ENCODE results near the gene NAA25.

NAA25 gene

DNA sequence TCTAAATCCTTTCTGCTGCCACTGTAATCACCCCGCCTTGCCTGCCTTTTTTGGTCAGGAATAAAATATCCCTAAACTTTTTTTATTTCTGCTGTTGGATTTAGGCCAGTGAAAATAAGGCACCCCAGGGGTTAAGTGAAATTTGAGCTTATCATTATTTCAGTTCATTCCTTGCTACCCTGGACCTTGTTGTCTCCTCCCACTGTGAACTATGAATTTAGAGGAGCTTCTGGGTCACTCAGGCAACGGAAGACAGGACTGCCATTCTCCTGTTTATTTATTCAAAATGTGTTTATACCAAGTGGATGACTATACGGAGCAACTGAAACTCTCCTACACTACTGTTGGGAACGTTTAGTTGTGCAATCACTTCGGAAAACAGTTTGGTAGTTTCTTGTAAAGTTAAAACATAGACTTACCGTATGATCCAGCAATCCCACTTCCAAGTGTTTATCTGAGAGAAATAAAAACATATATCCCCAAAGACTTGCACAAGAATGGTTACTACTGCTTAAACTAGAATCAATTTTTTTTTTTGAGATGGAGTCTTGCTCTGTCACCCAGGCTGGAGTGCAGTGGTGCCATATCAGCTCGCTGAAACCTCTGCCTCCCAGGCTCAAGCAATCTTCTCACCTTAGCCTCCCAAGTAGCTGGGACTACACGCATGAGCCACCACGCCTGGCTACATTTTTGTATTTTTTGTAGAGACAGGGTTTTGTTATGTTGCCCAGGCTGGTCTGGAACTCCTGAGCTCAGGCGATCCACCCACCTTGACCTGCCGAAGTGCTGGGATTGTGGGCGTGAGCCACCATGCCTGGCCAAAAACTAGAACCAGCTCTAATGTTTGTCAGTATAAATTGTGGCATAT lies 14.5 kb upstream of the NAA25 start:
- no peak for DNase-seq
- H2BK5ac ChIP-seq (ENCODE audit: low read depth, low read length, poor library complexity), result no peak overlapping the region
- no peak overlapping the region for H4K91ac ChIP-seq (ENCODE audit: low read depth, low read length)
- no peak overlapping the region for H2AFZ ChIP-seq (ENCODE audit: insufficient read depth, low read length, poor library complexity)
- H3K9me3 ChIP-seq (ENCODE audit: insufficient read depth, low read depth, low read length), result no peaks in the 10 kb centered on the region
- H3K36me3 ChIP-seq (ENCODE audit: control insufficient read depth in 1 of 2, insufficient read depth in 2 of 2, low read length in 2 of 2), result no peaks in the 10 kb centered on the region
- peaks cover 2% of the 10 kb centered on the region for H3K79me2 ChIP-seq (ENCODE audit: control insufficient read depth, insufficient read depth, low read length, poor library complexity)
- no peak overlapping the region for H4K12ac ChIP-seq (ENCODE audit: low read depth, low read length)
- H3K4me3 ChIP-seq (ENCODE audit: low read depth, low read length), result no peak overlapping the region
- peaks cover 2% of the 10 kb centered on the region for H3K79me1 ChIP-seq (ENCODE audit: low read length)
- H3K27me3 ChIP-seq (ENCODE audit: insufficient read depth, low read length), result no peaks in the 10 kb centered on the region
- no peak overlapping the region for H3K9ac ChIP-seq (ENCODE audit: low read length)
- no peak overlapping the region for H2BK120ac ChIP-seq (ENCODE audit: insufficient read depth, low read length, poor library complexity)
- no peak overlapping the region for H4K8ac ChIP-seq (ENCODE audit: low read depth, low read length)
- no peak overlapping the region for H3K4me2 ChIP-seq (ENCODE audit: low read length)
- H3K4ac ChIP-seq (ENCODE audit: low read depth, low read length), result no peak overlapping the region
- no peak overlapping the region for H3K14ac ChIP-seq (ENCODE audit: low read length)
- H3K23ac ChIP-seq (ENCODE audit: low read length), result no peak overlapping the region
- H3K18ac ChIP-seq (ENCODE audit: low read length), result no peak overlapping the region
- peaks cover 0 to 4% of the 10 kb centered on the region in 2 experiments for H3K4me1 ChIP-seq (ENCODE audit: control insufficient read depth in 1 of 2, insufficient read depth in 2 of 2, low read length in 2 of 2)
- WGBS (ENCODE audit: extremely low coverage, insufficient coverage, insufficient read length), result no CpG with 5 or more reads among the region's 12 CpGs
- no peak overlapping the region for H2BK12ac ChIP-seq (ENCODE audit: low read length)
- no peak overlapping the region for H3K27ac ChIP-seq (ENCODE audit: low read depth, low read length)
- no peak overlapping the region for H2AK5ac ChIP-seq (ENCODE audit: low read length)

DNA sequence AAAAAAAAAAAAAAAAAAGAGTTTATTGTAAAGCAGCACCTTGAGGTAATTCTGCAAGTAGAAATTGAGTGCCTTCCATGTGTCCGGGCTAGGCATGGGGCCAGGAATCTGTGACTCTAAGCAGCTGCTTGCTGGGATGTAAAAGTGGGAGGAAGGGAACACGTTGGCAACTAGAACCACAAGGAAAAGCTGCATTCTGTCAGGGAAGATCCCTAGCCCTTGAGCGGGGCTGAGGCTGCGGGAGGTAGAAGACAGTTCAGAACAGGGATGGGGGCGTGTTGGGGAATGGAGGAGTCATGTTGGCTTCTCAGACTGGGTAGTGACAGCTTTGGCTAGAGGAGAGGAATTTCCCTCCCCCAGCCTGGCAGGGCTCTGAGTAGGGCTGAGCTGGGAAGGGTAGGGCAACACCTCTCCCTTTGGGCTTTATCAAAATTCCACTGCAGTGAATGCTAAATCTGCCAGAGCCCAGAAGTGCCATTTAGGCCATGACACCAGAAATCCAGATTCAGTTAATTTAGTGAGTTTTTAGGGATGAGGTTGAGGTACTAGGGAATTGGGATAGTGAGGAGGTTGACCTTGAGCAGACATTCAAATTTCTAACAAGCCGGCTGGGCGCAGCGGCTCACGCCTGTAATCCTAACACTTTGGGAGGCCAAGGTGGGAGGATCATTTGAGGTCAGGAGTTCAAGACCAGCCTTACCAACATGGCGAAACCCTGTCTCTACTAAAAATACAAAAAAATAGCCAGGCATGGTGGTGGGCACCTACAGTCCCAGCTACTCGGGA lies 13.4 kb upstream of the NAA25 start:
- Histone ChIP-seq H3K23ac (ENCODE audit: low read length) (no peak overlapping the region), H3K4me1 (ENCODE audit: control insufficient read depth in 1 of 2, insufficient read depth in 2 of 2, low read length in 2 of 2) (peaks cover 0 to 4% of the 10 kb centered on the region in 2 experiments), H2BK120ac (ENCODE audit: insufficient read depth, low read length, poor library complexity) (no peak overlapping the region), H3K36me3 (ENCODE audit: control insufficient read depth in 1 of 2, insufficient read depth in 2 of 2, low read length in 2 of 2) (no peaks in the 10 kb centered on the region), H3K4ac (ENCODE audit: low read depth, low read length) (no peak overlapping the region), H3K18ac (ENCODE audit: low read length) (no peak overlapping the region), H2BK5ac (ENCODE audit: low read depth, low read length, poor library complexity) (no peak overlapping the region), H3K27me3 (ENCODE audit: insufficient read depth, low read length) (no peaks in the 10 kb centered on the region), H4K8ac (ENCODE audit: low read depth, low read length) (no peak overlapping the region), H4K12ac (ENCODE audit: low read depth, low read length) (no peak overlapping the region), H3K79me2 (ENCODE audit: control insufficient read depth, insufficient read depth, low read length, poor library complexity) (peaks cover 2% of the 10 kb centered on the region), H3K4me3 (ENCODE audit: low read depth, low read length) (no peak overlapping the region), H3K27ac (ENCODE audit: low read depth, low read length) (no peak overlapping the region), H3K79me1 (ENCODE audit: low read length) (peaks cover 2% of the 10 kb centered on the region), H4K91ac (ENCODE audit: low read depth, low read length) (no peak overlapping the region), H2AFZ (ENCODE audit: insufficient read depth, low read length, poor library complexity) (no peak overlapping the region), H2AK5ac (ENCODE audit: low read length) (no peak overlapping the region), H3K9ac (ENCODE audit: low read length) (no peak overlapping the region), H2BK12ac (ENCODE audit: low read length) (no peak overlapping the region), H3K4me2 (ENCODE audit: low read length) (no peak overlapping the region), H3K9me3 (ENCODE audit: insufficient read depth, low read depth, low read length) (no peaks in the 10 kb centered on the region), H3K14ac (ENCODE audit: low read length) (no peak overlapping the region)
- no CpG with 5 or more reads among the region's 11 CpGs for WGBS (ENCODE audit: extremely low coverage, insufficient coverage, insufficient read length)
- no peak for DNase-seq

DNA sequence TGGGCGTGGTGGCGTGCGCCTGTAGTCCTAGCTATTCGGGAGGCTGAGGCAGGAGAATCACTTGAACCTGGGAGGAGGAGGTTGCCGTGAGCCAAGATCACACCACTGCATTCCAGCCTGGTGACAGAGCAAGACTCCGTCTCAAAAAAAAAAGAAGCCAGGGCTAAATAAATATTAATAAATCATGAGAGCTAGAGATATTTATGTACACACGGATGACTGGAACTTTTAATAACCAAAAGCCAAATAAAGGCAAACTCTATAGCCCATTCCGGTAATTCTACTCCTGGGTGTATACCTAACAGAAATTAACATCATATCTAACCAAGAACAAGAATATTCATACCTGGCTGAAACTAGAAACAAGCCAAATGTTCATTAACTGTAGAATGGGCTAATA lies 9.1 kb upstream of the NAA25 start:
- Histone ChIP-seq H2AK5ac (ENCODE audit: low read length) (no peak overlapping the region), H2AFZ (ENCODE audit: insufficient read depth, low read length, poor library complexity) (no peak overlapping the region), H3K79me2 (ENCODE audit: control insufficient read depth, insufficient read depth, low read length, poor library complexity) (no peaks in the 10 kb centered on the region), H3K9me3 (ENCODE audit: insufficient read depth, low read depth, low read length) (no peaks in the 10 kb centered on the region), H3K4me3 (ENCODE audit: low read depth, low read length) (no peak overlapping the region), H3K9ac (ENCODE audit: low read length) (no peak overlapping the region), H3K27me3 (ENCODE audit: insufficient read depth, low read length) (no peaks in the 10 kb centered on the region), H3K79me1 (ENCODE audit: low read length) (no peaks in the 10 kb centered on the region), H2BK12ac (ENCODE audit: low read length) (no peak overlapping the region), H3K27ac (ENCODE audit: low read depth, low read length) (no peak overlapping the region), H3K4me2 (ENCODE audit: low read length) (no peak overlapping the region), H3K23ac (ENCODE audit: low read length) (no peak overlapping the region), H2BK120ac (ENCODE audit: insufficient read depth, low read length, poor library complexity) (no peak overlapping the region), H3K36me3 (ENCODE audit: control insufficient read depth in 1 of 2, insufficient read depth in 2 of 2, low read length in 2 of 2) (no peaks in the 10 kb centered on the region), H3K18ac (ENCODE audit: low read length) (no peak overlapping the region), H3K14ac (ENCODE audit: low read length) (no peak overlapping the region), H4K12ac (ENCODE audit: low read depth, low read length) (no peak overlapping the region), H3K4me1 (ENCODE audit: control insufficient read depth in 1 of 2, insufficient read depth in 2 of 2, low read length in 2 of 2) (peaks cover 0 to 5% of the 10 kb centered on the region in 2 experiments), H4K8ac (ENCODE audit: low read depth, low read length) (no peak overlapping the region), H4K91ac (ENCODE audit: low read depth, low read length) (no peak overlapping the region), H2BK5ac (ENCODE audit: low read depth, low read length, poor library complexity) (no peak overlapping the region), H3K4ac (ENCODE audit: low read depth, low read length) (no peak overlapping the region)
- no CpG with 5 or more reads among the region's 8 CpGs for WGBS (ENCODE audit: extremely low coverage, insufficient coverage, insufficient read length)
- no peak for DNase-seq

DNA sequence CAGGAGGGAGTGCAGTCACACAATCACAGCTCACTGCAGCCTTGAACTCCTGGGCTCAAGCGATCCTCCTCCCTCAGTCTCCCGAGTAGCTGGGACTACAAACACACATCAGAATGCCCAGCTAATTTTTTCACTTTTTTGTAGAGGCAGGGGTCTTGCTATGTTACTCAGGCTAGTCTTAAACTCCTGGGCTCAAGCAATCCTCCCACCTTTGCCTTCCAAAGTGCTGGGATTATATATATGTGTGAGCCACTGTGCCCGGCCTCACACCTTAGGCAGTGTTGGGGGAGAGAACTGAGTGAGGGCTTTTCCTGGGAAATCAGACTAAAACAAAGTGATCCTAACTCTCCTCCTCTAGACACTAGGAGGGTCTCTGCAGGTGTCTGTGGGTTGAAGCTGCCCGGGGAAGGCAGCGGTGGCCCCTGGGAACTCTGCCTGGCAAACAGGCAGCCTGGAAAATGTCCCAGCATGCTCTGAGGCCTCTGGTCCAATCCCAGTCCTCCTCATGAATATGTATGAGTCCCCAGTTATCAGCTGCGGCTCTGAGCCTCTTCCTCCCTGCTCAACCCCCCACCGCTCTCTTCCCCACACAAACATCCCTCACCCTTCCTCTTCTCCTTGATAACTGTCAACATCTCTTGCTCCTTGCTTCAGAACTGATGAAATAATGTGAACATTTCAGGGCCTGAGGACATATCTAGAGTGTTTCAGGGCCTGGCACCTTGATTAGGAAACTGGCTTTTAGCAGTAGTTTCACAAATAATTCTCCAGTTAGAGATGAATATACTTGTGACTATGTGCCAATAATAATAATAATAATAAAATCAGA lies 7.9 kb upstream of the NAA25 start:
- no peak overlapping the region for H4K91ac ChIP-seq (ENCODE audit: low read depth, low read length)
- peak overlapping the region; percentile 67 for H2AFZ ChIP-seq (ENCODE audit: insufficient read depth, low read length, poor library complexity)
- WGBS (ENCODE audit: extremely low coverage, insufficient coverage, insufficient read length), result no CpG with 5 or more reads among the region's 7 CpGs
- peak overlapping the region; percentile 63 for H3K4me2 ChIP-seq (ENCODE audit: low read length)
- no peak overlapping the region for H3K27ac ChIP-seq (ENCODE audit: low read depth, low read length)
- H3K79me2 ChIP-seq (ENCODE audit: control insufficient read depth, insufficient read depth, low read length, poor library complexity), result no peaks in the 10 kb centered on the region
- no peak overlapping the region for H2BK5ac ChIP-seq (ENCODE audit: low read depth, low read length, poor library complexity)
- H2BK12ac ChIP-seq (ENCODE audit: low read length), result no peak overlapping the region
- H3K14ac ChIP-seq (ENCODE audit: low read length), result no peak overlapping the region
- no peaks in the 10 kb centered on the region for H3K9me3 ChIP-seq (ENCODE audit: insufficient read depth, low read depth, low read length)
- no peak overlapping the region for H2BK120ac ChIP-seq (ENCODE audit: insufficient read depth, low read length, poor library complexity)
- no peaks in the 10 kb centered on the region for H3K79me1 ChIP-seq (ENCODE audit: low read length)
- H3K36me3 ChIP-seq (ENCODE audit: control insufficient read depth in 1 of 2, insufficient read depth in 2 of 2, low read length in 2 of 2), result no peaks in the 10 kb centered on the region
- H2AK5ac ChIP-seq (ENCODE audit: low read length), result no peak overlapping the region
- no peak overlapping the region for H3K18ac ChIP-seq (ENCODE audit: low read length)
- H4K8ac ChIP-seq (ENCODE audit: low read depth, low read length), result peak overlapping the region; percentile 44
- no peak overlapping the region for H3K4me3 ChIP-seq (ENCODE audit: low read depth, low read length)
- H3K23ac ChIP-seq (ENCODE audit: low read length), result no peak overlapping the region
- no peaks in the 10 kb centered on the region for H3K27me3 ChIP-seq (ENCODE audit: insufficient read depth, low read length)
- H3K4me1 ChIP-seq (ENCODE audit: control insufficient read depth in 1 of 2, insufficient read depth in 2 of 2, low read length in 2 of 2), result peaks cover 0 to 5% of the 10 kb centered on the region in 2 experiments
- no peak overlapping the region for H3K4ac ChIP-seq (ENCODE audit: low read depth, low read length)
- peak overlapping the region; percentile 56 for H3K9ac ChIP-seq (ENCODE audit: low read length)
- peak overlapping the region; percentile 59 for H4K12ac ChIP-seq (ENCODE audit: low read depth, low read length)
- DNase-seq, result peak in 1 of 2 donors; percentile 56
